Activated naive CD4-positive, alpha-beta T cell treated with anti-CD3 and anti-CD28 coated beads, Interleukin-2, amount 50 U/mL, for 24 hours (primary cell): Measurements from ENCODE around the gene LRMDA.

ENCODE experiments used
- H3K27ac Mint-ChIP-seq: one replicate; pipeline ENCODE4 v1.8.0; 2021; ENCODE audit warnings: mild to moderate bottlenecking, mixed read lengths
- H3K27me3 Mint-ChIP-seq: one replicate; pipeline ENCODE4 v1.8.0; 2021; ENCODE audit warnings: mixed read lengths
- H3K36me3 Mint-ChIP-seq: one replicate; pipeline ENCODE4 v1.8.0; 2021; ENCODE audit warnings: mixed read lengths
- H3K4me1 Mint-ChIP-seq: one replicate; pipeline ENCODE4 v1.8.0; 2021; ENCODE audit warnings: mixed read lengths
- H3K4me3 Mint-ChIP-seq: one replicate; pipeline ENCODE4 v1.8.0; 2021; ENCODE audit warnings: mild to moderate bottlenecking, mixed read lengths
- H3K9me3 Mint-ChIP-seq: one replicate; pipeline ENCODE4 v1.8.0; 2021; ENCODE audit warnings: mixed read lengths

LRMDA gene

GRCh38 chr10:75679536-75679935 lies 248.1 kb downstream of the LRMDA start:
- no peak overlapping the region for H3K4me3 Mint-ChIP-seq
- no peaks in the 10 kb centered on the region for H3K9me3 Mint-ChIP-seq
- no peaks in the 10 kb centered on the region for H3K4me1 Mint-ChIP-seq
- no peaks in the 10 kb centered on the region for H3K36me3 Mint-ChIP-seq
- H3K27me3 Mint-ChIP-seq: peaks cover 7% of the 10 kb centered on the region
- no peak overlapping the region for H3K27ac Mint-ChIP-seq

DNA sequence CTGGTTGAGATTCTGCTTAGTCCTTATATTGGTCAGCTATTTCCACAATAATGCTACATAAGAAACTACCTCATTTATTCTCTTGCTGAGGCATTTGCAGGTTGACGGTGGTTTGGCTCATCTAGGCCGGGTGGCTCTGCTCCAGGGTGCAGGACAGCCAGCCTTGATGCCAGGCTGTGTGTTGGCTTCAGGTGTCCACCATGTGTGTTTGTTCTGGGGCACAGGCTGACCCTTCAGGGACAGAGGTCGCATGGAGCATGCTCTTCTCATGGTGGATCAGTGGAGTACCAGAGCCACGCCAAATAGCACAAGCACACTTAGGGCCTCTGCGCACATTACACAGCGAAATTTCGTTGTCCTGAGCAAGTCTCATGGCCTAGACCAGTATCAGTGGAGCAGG lies 249.9 kb downstream of the LRMDA start:
- no peak overlapping the region for H3K27ac Mint-ChIP-seq
- no peaks in the 10 kb centered on the region for H3K4me1 Mint-ChIP-seq
- H3K36me3 Mint-ChIP-seq: no peaks in the 10 kb centered on the region
- H3K9me3 Mint-ChIP-seq: no peaks in the 10 kb centered on the region
- H3K4me3 Mint-ChIP-seq: no peak overlapping the region
- H3K27me3 Mint-ChIP-seq: peaks cover 8% of the 10 kb centered on the region

DNA sequence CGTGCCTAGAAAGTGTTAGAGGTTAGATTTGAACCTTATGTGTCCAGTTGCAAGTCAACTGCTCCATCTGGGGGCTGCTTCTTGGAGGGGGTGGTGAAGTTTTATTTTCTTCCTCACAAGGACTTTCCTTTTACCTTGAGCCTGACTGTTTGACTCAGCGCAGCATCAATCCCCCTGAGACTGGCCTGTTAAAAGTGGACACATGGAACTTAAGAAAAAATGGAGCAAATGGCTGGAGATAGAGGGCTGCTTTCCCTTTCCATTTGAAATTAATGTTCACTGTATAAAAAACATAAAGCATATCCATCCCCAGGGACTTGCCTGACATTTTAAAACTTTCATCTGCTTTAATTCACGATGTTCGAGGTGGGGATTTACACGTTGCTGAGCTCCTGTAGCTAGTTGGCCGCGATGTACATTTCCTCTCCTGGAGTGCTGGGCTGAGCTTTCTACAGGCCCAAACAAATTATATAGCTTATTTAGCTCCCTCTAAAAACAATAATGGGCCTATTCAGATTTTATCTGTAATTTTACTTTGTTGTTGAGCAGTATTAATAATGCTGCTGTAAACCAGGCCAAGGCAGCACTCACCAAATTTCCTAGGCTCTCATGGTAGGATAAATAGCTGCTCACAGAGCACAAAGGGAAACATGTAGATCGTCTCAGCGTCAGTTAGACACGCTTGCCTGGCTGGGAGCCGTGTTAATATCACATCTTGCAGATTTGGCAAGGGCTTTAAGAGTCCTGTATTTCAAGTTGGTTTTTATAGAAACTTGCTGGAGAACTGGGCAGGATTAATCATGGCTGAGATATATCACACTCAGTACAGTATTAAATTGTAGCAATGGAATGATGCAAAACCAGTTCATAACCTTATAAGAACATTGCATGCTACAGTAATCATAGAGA lies 251.5 kb downstream of the LRMDA start:
- Mint-ChIP-seq H3K27me3 (peaks cover 8% of the 10 kb centered on the region), H3K9me3 (peaks cover under 1% of the 10 kb centered on the region), H3K27ac (no peak overlapping the region), H3K4me1 (no peaks in the 10 kb centered on the region), H3K36me3 (no peaks in the 10 kb centered on the region), H3K4me3 (no peak overlapping the region)

GRCh38 chr10:75685187-75685586 lies 253.8 kb downstream of the LRMDA start:
- H3K4me1 Mint-ChIP-seq: no peaks in the 10 kb centered on the region
- H3K9me3 Mint-ChIP-seq: peaks cover 5% of the 10 kb centered on the region
- H3K4me3 Mint-ChIP-seq: no peak overlapping the region
- no peak overlapping the region for H3K27ac Mint-ChIP-seq
- peaks cover 4% of the 10 kb centered on the region for H3K27me3 Mint-ChIP-seq
- no peaks in the 10 kb centered on the region for H3K36me3 Mint-ChIP-seq

GRCh38 chr10:75688506-75689300 lies 257.3 kb downstream of the LRMDA start:
- no peaks in the 10 kb centered on the region for H3K36me3 Mint-ChIP-seq
- H3K4me1 Mint-ChIP-seq: no peaks in the 10 kb centered on the region
- peaks cover 9% of the 10 kb centered on the region for H3K27me3 Mint-ChIP-seq
- no peak overlapping the region for H3K27ac Mint-ChIP-seq
- H3K9me3 Mint-ChIP-seq: peaks cover 5% of the 10 kb centered on the region
- no peak overlapping the region for H3K4me3 Mint-ChIP-seq

- H3K27ac Mint-ChIP-seq: no peak overlapping the region
- no peaks in the 10 kb centered on the region for H3K36me3 Mint-ChIP-seq
- no peaks in the 10 kb centered on the region for H3K4me1 Mint-ChIP-seq
- no peak overlapping the region for H3K4me3 Mint-ChIP-seq
- peaks cover 9% of the 10 kb centered on the region for H3K27me3 Mint-ChIP-seq
- no peaks in the 10 kb centered on the region for H3K9me3 Mint-ChIP-seq
Measured at GRCh38 chr10:75693489-75693888, 262.1 kb downstream of the LRMDA start.

DNA sequence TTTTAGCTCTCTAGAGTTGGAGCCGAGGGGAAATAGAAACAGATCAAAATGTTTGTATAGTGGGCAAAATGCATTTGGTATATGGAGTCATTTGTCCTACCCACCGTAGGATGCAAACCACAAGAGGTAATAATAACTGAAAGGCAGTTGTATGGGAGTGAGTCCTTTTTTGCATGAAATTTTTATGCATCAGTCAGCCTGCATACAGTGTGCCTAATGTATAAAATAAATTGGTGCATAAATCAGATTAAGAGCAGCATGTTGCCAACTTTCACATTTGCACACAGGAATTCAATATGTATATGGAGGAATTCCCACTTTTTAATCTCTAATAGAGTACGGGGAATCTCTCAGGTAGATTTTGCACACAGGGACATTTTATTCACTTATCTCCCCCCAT lies 262.8 kb downstream of the LRMDA start:
- Mint-ChIP-seq H3K27me3 (peaks cover 9% of the 10 kb centered on the region), H3K36me3 (no peaks in the 10 kb centered on the region), H3K9me3 (no peaks in the 10 kb centered on the region), H3K4me1 (no peaks in the 10 kb centered on the region), H3K4me3 (no peak overlapping the region), H3K27ac (no peak overlapping the region)

GRCh38 chr10:75694790-75695189 lies 263.4 kb downstream of the LRMDA start:
- H3K27me3 Mint-ChIP-seq: peaks cover 9% of the 10 kb centered on the region
- H3K36me3 Mint-ChIP-seq: no peaks in the 10 kb centered on the region
- H3K27ac Mint-ChIP-seq: no peak overlapping the region
- no peaks in the 10 kb centered on the region for H3K4me1 Mint-ChIP-seq
- no peak overlapping the region for H3K4me3 Mint-ChIP-seq
- no peaks in the 10 kb centered on the region for H3K9me3 Mint-ChIP-seq

- Mint-ChIP-seq H3K27ac (no peak overlapping the region), H3K36me3 (no peaks in the 10 kb centered on the region), H3K27me3 (peaks cover 9% of the 10 kb centered on the region), H3K4me3 (no peak overlapping the region), H3K4me1 (no peaks in the 10 kb centered on the region), H3K9me3 (no peaks in the 10 kb centered on the region)
Measured at GRCh38 chr10:75695994-75696393, 264.6 kb downstream of the LRMDA start.

- Mint-ChIP-seq H3K9me3 (no peaks in the 10 kb centered on the region), H3K27ac (no peak overlapping the region), H3K4me3 (no peak overlapping the region), H3K36me3 (no peaks in the 10 kb centered on the region), H3K27me3 (peaks cover 9% of the 10 kb centered on the region), H3K4me1 (no peaks in the 10 kb centered on the region)
Measured at GRCh38 chr10:75696536-75696935, 265.1 kb downstream of the LRMDA start.

DNA sequence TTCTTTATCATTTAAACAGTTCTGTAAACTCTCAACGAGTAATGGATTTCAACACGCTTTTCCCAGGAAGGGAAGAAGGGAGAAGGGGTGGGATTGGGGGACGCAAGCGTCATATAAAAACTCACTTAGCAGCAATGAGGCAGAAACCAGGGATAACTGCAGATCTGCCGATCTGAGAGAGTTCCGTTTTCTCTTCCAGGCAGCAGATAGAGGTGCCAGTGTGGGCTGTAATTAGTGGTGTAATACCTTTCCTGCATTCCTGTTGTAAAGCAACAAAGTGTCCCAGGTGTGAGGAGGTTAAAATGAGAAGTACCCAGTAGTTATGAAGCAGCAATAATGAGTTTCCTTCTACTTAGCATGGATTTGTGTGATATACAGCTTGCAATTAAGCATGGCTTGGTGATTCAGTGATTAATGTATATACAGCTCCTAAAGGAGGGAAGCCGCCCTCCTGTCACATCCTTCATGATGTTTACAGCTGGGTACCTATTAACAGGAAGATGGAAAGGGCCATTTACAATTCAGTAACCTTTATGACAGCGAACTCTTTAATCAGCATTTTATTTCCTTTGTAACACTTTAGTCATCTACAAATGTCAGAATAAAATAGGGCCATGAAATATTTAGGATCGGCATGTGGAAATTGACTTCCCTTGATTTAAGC lies 271.9 kb downstream of the LRMDA start:
- Mint-ChIP-seq H3K27ac (no peak overlapping the region), H3K27me3 (peaks cover 5% of the 10 kb centered on the region), H3K36me3 (no peaks in the 10 kb centered on the region), H3K9me3 (no peaks in the 10 kb centered on the region), H3K4me3 (no peak overlapping the region), H3K4me1 (no peaks in the 10 kb centered on the region)

GRCh38 chr10:75705426-75705825 lies 274.0 kb downstream of the LRMDA start:
- Mint-ChIP-seq H3K4me3 (no peak overlapping the region), H3K4me1 (no peaks in the 10 kb centered on the region), H3K27ac (no peak overlapping the region), H3K36me3 (no peaks in the 10 kb centered on the region), H3K9me3 (no peaks in the 10 kb centered on the region), H3K27me3 (peaks cover 5% of the 10 kb centered on the region)

GRCh38 chr10:75707080-75707840 lies 275.8 kb downstream of the LRMDA start:
- Mint-ChIP-seq H3K27ac (no peak overlapping the region), H3K27me3 (peaks cover 8% of the 10 kb centered on the region), H3K36me3 (no peaks in the 10 kb centered on the region), H3K4me3 (no peak overlapping the region), H3K4me1 (no peaks in the 10 kb centered on the region), H3K9me3 (no peaks in the 10 kb centered on the region)

- Mint-ChIP-seq H3K27me3 (peaks cover 9% of the 10 kb centered on the region), H3K9me3 (no peaks in the 10 kb centered on the region), H3K27ac (no peak overlapping the region), H3K36me3 (no peaks in the 10 kb centered on the region), H3K4me3 (no peak overlapping the region), H3K4me1 (no peaks in the 10 kb centered on the region)
Measured at GRCh38 chr10:75708060-75708459, 276.6 kb downstream of the LRMDA start.

DNA sequence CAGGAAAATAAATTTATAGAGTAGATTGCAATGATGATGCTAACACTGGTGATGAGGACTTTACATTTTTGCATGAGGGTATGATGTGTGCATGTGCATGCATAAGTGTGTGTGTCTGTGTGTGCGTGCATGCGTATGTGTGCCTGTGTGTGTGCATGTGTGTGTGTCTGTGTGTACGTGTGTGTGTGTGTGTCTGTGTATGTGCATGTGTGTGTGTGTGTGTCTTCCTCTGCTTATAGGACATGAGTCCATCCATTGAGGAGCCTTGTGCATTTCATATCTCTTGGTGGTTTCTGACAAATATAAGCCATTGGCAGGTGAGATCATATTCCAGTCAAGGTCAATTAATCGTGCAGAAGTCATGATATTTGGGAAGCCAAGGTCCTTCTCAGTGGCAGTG lies 277.8 kb downstream of the LRMDA start:
- H3K4me1 Mint-ChIP-seq: no peaks in the 10 kb centered on the region
- H3K27ac Mint-ChIP-seq: no peak overlapping the region
- peaks cover 9% of the 10 kb centered on the region for H3K27me3 Mint-ChIP-seq
- H3K9me3 Mint-ChIP-seq: no peaks in the 10 kb centered on the region
- H3K36me3 Mint-ChIP-seq: no peaks in the 10 kb centered on the region
- no peak overlapping the region for H3K4me3 Mint-ChIP-seq
